Brain microvascular endothelial cell (primary cell): Measurements from ENCODE around the gene INSR.

Experiments
- DNase-seq: peaks from one replicate; pipeline ENCODE4 v3.0.0-alpha.2; 2020
- H3K27ac ChIP-seq: fragments of 250-450 bp; sonication (Bioruptor Pico); 2 replicates; pipeline ENCODE4 v1.5.1; 2020; ENCODE audit warnings: mild to moderate bottlenecking, moderate library complexity
- H3K27me3 ChIP-seq: fragments of 250-450 bp; sonication (Bioruptor Pico); replicated peaks from 2 replicates; pipeline ENCODE4 v1.5.1; 2020; ENCODE audit warnings: mild to moderate bottlenecking
- H3K36me3 ChIP-seq: fragments of 250-450 bp; sonication (Bioruptor Pico); replicated peaks from 2 replicates; pipeline ENCODE4 v1.5.1; 2020; ENCODE audit warnings: mild to moderate bottlenecking
- H3K4me3 ChIP-seq: 2 replicates; pipeline ENCODE4 v1.5.1; 2011; ENCODE audit warnings: low read depth, mild to moderate bottlenecking, control low read depth, low read length, moderate library complexity
- in situ Hi-C: cut with HindIII; loops from 2 replicates; pipeline ENCODE4 v1.10.0; 2017; ENCODE audit warnings: low sequenced_read_pairs, low pct_ligation_motif_present
- TF ChIP-seq, protein P1 (sequence below): IDR thresholded peaks from 2 replicates; pipeline ENCODE4 v1.5.1; 2011; ENCODE audit warnings: low read depth, mild to moderate bottlenecking, moderate library complexity, low read length, control low read depth, inconsistent platforms; ENCODE audit errors: missing control alignments

Gene INSR

DNA sequence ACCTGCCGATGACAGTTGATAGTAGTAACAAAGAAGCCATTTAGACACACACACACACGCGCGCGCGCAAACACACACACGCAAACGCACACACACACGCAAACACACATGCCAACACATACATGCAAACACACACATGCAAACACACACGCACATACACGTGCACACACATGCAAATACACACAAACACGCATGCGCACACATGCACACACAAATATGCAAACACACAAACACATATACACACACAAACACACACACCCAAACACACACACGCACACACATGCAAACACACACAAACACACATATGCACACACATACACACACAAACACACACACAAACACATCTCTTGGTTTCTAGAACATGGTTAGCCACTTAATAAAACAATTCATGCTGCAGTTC is 174.6 kb downstream of the INSR start:
- TF ChIP-seq, protein P1, sequence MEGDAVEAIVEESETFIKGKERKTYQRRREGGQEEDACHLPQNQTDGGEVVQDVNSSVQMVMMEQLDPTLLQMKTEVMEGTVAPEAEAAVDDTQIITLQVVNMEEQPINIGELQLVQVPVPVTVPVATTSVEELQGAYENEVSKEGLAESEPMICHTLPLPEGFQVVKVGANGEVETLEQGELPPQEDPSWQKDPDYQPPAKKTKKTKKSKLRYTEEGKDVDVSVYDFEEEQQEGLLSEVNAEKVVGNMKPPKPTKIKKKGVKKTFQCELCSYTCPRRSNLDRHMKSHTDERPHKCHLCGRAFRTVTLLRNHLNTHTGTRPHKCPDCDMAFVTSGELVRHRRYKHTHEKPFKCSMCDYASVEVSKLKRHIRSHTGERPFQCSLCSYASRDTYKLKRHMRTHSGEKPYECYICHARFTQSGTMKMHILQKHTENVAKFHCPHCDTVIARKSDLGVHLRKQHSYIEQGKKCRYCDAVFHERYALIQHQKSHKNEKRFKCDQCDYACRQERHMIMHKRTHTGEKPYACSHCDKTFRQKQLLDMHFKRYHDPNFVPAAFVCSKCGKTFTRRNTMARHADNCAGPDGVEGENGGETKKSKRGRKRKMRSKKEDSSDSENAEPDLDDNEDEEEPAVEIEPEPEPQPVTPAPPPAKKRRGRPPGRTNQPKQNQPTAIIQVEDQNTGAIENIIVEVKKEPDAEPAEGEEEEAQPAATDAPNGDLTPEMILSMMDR, result no peak
- no peak for DNase-seq
- H3K27ac ChIP-seq, result no peak overlapping the region
- no peak overlapping the region for H3K4me3 ChIP-seq
- no peaks in the 10 kb centered on the region for H3K36me3 ChIP-seq
- no peaks in the 10 kb centered on the region for H3K27me3 ChIP-seq
- in situ Hi-C loops, result no loop called here

DNA sequence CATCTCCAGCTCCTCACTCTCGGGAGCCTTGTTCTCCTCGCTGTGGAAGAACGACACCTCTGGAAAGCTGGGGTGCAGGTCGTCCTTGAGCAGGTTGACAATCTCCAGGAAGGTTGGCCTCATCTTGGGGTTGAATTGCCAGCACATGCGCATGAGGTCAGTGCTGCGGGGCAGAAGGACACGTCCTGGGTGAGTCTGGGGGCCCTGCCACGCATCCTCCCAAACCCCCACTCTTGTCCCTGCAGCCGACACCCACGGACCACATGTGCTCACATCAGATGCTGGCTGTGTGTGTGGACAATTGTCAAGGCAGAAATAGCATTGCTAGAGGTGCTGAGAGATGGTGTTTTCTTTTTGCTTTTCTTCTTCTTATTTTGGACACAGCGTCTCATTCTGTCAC is 177.0 kb downstream of the INSR start:
- DNase-seq, result no peak
- Histone ChIP-seq H3K36me3 (no peaks in the 10 kb centered on the region), H3K4me3 (no peak overlapping the region), H3K27me3 (no peaks in the 10 kb centered on the region), H3K27ac (no peak overlapping the region)
- in situ Hi-C loops, result no loop called here
- TF ChIP-seq, protein P1, result no peak

DNA sequence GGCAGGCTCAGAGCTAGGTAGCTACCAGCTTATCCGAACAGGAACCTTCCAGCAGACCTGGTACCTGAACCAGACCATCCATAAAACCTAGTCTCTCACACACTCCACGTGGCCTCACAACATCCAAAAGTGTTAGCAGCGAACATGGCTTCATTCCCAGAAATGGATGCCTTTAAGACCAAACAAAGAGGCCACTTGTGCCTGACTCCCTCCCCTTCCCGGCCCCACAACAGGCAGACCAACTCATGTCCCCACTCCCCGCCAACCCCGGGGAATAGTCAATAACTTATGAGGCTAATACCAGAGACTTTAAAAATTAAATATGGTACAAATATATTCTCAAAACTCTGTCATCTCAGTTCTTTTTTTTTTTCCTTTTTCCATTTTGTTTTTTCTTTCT is 178.5 kb downstream of the INSR start:
- Histone ChIP-seq H3K27me3 (no peaks in the 10 kb centered on the region), H3K4me3 (no peak overlapping the region), H3K36me3 (no peaks in the 10 kb centered on the region), H3K27ac (no peak overlapping the region)
- DNase-seq, result no peak
- TF ChIP-seq, protein P1, result no peak
- in situ Hi-C loops, result no loop called here

DNA sequence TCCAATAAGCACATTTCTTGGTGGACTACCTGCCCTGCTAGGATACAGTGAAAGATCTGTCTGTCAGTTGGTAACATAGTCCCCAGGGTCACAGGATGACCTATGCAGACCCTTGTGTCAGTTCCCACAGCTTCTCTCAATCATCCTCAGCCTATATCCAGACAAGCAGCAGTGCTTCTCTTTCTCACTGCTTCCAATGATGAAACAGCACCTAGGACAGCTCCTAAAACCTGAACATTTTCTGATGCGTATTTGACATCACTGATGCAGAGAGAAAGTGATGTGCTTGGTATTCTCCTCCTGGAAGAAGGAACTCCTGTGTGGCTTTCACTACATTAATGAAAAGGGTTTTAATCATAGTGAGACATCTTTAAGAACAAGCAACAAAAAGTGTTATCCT is 181.0 kb downstream of the INSR start:
- in situ Hi-C loops, result no loop called here
- Histone ChIP-seq H3K27ac (no peak overlapping the region), H3K4me3 (no peak overlapping the region), H3K36me3 (no peaks in the 10 kb centered on the region), H3K27me3 (no peaks in the 10 kb centered on the region)
- DNase-seq, result no peak
- TF ChIP-seq, protein P1, result no peak

DNA sequence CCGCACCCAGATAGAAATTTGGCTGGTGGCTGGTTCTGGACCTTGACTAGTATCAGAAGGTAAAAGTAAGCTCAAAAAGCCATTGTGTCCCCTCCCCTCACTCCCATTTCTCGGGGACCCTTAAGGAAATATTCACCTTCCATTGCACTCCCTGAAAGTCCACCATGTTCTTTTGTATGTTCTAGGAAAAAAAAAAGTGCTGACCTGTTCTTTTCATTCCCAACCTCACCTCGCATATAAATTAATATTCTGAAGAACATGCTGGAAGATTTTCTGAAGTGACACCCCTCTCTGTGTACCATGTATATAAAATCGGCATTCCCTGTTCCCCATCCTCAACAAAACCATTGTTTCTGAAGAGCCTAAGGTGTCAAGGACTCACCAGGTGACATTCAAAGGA is 181.5 kb downstream of the INSR start:
- Histone ChIP-seq H3K4me3 (no peak overlapping the region), H3K27me3 (no peaks in the 10 kb centered on the region), H3K27ac (no peak overlapping the region), H3K36me3 (no peaks in the 10 kb centered on the region)
- TF ChIP-seq, protein P1, result no peak
- in situ Hi-C loops, result no loop called here
- no peak for DNase-seq

DNA sequence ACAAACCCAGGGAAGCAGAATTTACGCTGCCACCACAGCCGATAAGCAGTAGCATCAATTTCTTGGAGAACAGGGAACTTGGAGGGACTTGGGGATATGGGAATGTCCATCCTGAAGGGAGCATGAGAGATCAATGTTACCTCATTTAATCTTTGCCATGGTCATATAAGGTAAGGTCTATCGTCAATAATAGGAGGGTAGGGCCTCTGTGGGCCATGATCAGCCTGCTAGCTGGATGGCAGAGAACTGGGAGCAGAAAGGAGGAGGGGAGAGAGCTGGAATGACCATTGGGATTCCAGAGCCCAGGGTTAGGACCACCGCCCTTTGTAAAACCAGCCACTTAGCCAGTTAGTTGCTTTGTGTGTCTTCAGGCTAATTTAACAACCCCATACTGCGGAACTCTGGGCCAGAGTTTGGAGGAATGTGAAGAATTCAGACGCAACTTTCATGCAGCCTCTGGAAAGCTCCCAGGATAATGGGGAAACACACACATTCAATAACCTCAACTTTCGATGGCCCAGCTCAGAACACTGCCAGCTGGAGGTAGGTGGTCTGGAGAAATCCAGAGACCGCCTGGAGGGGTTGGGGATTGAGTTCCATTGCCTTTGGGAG is 184.4 kb downstream of the INSR start:
- in situ Hi-C loops, result no loop called here
- H3K27me3 ChIP-seq, result no peaks in the 10 kb centered on the region
- H3K27ac ChIP-seq, result no peak overlapping the region
- TF ChIP-seq, protein P1, result no peak
- DNase-seq, result peak; percentile 3
- H3K4me3 ChIP-seq, result no peak overlapping the region
- no peaks in the 10 kb centered on the region for H3K36me3 ChIP-seq
